Activated CD4-positive, alpha-beta T cell treated with anti-CD3 and anti-CD28 coated beads for 4 hours (primary cell): Measurements from ENCODE around the gene DDB1.

ENCODE experiments used
- DNase-seq, 2 donors: peaks; one replicate each; pipeline ENCODE4 v3.0.0-alpha.2; 2020

The DDB1 gene

GRCh38 chr11:61332797-61333549 is at the start of gene DDB1, which contains the start of gene TKFC:
DDB1 (minus strand) TSS chr11:61333105; CDS start chr11:61332968, 137 bp downstream.
TKFC (plus strand) TSS chr11:61333228; CDS start chr11:61334729, 1,501 bp downstream.
- peak; percentile 97 for DNase-seq

DNA sequence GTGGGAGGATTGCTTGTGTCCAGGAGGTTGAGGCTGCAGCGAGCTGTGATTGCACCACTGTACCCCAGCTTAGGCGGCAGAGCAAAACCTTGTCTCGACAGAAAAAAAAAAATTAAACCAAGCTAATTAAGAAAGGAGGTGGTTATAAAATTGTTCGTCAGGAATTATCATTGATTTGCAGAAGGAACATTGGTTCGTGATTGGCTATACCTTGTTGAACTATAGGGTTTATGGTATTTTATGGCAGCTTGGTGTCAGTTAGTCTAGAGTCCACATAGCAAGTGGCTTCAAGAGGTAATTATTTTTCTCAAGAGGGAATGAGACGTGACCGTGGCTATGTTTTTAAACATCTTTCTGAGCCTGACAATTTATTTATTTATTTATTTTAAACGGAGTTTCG is 48.0 kb upstream of the DDB1 start:
- DNase-seq: no peak

- DNase-seq: no peak
These were observed 45.9 kb upstream of the DDB1 start for GRCh38 chr11:61378713-61379313.

GRCh38 chr11:61377461-61378160 is 44.7 kb upstream of the DDB1 start:
- no peak for DNase-seq

- no peak for DNase-seq
These were observed 42.8 kb upstream of the DDB1 start for GRCh38 chr11:61375761-61376108.

GRCh38 chr11:61372659-61373420 is 39.9 kb upstream of the DDB1 start:
- DNase-seq: no peak

DNA sequence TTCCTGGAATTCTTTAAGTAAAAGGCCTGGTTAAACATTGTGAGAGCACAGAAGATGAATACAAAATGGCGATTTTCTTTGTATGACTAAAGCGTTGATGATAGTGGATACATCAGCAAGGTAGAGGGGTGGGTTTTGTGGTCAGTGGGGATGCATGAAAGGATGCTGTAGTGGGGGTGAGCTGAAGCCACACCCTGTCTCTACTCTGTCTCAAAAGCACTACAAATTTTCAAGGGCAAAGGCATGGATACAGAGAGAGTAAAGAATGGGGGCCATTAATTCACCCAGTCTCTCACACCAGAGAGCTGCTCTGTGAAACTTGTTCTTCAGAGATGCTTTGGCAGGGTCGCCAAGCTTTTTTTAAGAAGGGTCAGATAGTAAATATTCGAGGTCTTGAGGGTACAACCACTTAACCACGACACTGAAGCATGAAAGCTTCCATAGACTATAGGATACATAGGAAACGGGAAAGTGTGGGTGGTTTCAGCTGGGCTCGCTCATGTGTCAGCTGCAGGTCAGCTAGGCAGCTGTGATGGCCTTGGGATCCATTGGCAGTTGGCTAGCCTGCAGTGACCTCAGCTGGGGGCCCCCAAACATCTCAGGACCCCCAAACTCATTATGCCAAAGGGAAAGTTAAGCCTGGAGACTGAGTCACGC is 37.6 kb upstream of the DDB1 start:
- DNase-seq: no peak

GRCh38 chr11:61369372-61370348 is 36.8 kb upstream of the DDB1 start:
- DNase-seq: no peak

- no peak for DNase-seq
These were observed 35.7 kb upstream of the DDB1 start for GRCh38 chr11:61368646-61369045.

DNA sequence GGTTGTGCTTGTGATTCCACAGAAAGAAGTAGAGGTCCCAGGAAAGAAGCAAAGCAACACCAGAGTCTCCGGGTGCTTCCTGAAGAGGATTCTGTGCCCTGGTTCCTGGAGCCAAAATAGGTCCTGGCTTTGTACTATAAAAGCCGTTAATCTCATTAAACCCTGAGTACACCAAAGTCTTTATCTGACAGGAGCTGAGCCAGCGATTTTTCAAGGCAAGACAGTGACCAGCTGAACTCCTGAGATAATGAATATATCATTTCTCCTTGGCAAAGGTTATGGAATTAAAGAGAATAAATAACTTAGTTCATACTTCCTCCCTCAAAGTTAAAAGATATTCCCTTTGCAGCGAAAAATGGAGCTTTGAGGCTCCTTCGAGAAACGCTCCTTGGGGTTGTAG is 34.5 kb upstream of the DDB1 start:
- no peak for DNase-seq

DNA sequence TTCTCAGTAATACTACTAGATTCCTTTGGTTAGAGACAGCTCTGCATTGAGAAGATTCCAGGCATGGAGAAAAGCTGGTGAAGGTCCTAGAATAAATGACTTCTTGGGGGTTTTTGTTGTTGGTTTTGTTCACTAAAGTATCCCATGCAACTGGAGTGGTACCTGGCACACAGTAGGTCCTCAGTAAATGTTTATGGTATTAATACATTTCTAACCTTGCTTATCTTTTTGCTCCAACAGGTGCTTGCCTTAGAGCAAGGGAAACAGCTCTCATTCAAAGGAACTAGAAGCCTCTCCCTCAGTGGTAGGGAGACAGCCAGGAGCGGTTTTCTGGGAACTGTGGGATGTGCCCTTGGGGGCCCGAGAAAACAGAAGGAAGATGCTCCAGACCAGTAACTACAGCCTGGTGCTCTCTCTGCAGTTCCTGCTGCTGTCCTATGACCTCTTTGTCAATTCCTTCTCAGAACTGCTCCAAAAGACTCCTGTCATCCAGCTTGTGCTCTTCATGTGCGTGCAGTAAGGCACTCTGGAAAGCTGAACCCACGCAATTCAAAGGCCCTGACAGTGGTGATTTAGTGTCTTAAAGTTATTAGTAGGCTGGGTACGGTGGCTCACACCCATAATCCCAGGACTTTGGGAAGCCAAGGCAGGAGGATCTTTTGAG is 31.2 kb upstream of the DDB1 start:
- DNase-seq: no peak

- peak in 1 of 2 donors; percentile 23 for DNase-seq
These were observed 29.6 kb upstream of the DDB1 start for GRCh38 chr11:61362542-61362875.

DNA sequence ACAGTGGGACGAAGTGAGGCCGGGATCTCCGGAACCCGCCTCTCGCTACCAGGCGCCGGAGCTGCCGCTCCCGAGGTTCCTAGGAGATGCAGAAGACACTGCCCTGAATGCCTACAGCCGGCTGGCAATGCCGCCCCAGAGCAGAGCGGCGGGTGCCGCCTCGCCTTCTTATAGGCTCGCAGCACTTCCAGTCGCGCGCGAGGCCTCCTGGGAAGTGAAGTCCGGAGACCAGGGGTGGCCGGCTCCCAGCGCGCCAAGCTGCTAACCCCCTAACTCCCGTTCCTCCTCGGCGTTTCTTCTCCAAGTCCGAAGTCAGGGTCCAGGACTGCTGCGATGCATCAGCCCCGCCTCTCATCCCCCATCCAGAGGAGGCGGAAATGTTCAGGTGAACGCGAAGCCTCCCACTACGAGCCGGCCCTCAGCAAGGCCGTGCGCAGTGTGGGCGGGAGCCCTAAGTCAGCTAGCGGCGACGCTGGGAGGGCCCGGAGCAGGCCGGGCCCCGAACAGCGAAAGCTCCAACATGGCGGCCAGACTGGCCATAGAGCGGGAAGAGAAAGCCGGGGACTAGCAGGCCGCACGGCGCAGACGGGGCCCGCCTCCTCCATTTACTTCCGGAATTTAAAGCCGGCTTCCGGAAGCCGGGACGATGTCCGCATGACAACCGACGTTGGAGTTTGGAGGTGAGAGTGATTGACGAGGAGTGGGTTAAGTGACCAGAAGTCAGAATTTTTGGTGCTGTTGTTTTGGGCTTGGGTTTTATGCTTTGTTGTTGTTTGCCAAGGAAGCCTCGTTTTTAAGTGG is 29.0 kb upstream of the DDB1 start, which contains the start of the genes CYB561A3 and TMEM138:
Gene CYB561A3 (minus strand): TSS at position 142 of the 801 bp plus-strand sequence. CDS start 5,169 bp downstream, outside the sequence.
Gene TMEM138 (plus strand): TSS at position 634 of the 801 bp plus-strand sequence. CDS start 2,017 bp downstream, outside the sequence.
- peak; percentile 82 to 83 for DNase-seq

- no peak for DNase-seq
These were observed 28.4 kb upstream of the DDB1 start for GRCh38 chr11:61361237-61361740.

- no peak for DNase-seq
These were observed 26.6 kb upstream of the DDB1 start for GRCh38 chr11:61359516-61359915.

DNA sequence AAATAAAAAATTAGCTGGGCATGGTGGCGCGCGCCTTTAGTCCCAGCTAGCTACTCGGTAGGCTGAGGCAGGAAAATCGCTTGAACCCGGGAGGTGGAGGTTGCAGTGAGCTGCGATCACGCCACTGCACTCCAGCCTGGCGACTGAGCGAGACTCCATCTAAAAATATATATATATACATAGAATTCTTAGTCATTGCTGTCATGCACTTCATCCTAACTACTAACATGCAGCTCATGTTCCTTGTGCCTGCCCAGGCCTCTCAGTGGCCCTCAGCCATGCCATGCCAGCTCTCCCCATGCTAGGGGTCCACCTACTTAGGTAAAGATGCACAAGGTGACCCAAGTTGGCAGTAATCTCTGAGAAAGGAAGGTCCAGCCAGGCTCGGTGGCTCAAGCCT is 25.7 kb upstream of the DDB1 start:
- DNase-seq: no peak

GRCh38 chr11:61357894-61358239 is 25.0 kb upstream of the DDB1 start:
- no peak for DNase-seq

DNA sequence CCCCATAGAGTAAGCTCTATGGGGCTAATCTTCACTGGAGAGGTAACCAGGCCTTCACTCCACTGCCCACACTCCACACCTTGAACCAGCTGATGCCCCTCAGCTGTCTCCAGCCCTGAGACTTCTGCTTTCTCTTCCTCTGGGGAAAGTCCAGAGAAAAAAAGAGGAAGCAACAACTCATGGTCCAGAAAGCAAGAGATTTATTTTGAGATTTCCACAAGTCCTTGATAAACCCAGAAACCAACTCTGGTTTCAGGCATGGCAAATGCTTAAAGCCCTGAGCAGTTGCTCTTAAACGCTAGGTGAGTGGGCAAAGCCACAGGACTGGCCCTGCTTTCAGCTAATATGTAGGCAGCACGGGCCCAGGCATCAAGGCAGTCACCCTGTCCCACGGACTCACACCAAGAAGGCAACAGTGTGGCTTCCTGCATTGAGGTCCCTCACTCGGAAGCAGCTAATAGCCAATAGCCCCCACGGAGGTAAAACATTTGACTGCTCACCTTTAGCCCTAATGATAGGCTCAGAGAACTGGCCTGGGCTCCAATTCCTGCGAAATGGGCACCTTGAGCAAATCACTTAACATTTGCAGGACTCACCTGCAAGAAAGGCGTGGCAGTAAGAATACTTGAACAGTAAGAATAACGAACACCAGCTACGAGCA is 24.5 kb upstream of the DDB1 start:
- DNase-seq: no peak

- DNase-seq: no peak
These were observed 23.8 kb upstream of the DDB1 start for GRCh38 chr11:61356706-61357105.
